ENCODE data around the gene CEP170B.

Gene CEP170B

GRCh38 chr14:104865081-104865630 lies at the start of gene CEP170B:
TSS of gene CEP170B (plus strand) at chr14:104865268. CDS start at chr14:104868451, 3,183 bp downstream.
- Mint-ChIP-seq H3K4me3 (peak within 1 kb of the TSS; percentile 74), H3K27ac (peak within 1 kb of the TSS; percentile 55), H3K9me3 (no peaks in the 10 kb centered on the region), H3K27me3 (peaks cover 53% of the 10 kb centered on the region), H3K4me1 (peaks cover 5% of the 10 kb centered on the region), H3K36me3 (no peaks in the 10 kb centered on the region)
- peak; percentile 65 for ATAC-seq

DNA sequence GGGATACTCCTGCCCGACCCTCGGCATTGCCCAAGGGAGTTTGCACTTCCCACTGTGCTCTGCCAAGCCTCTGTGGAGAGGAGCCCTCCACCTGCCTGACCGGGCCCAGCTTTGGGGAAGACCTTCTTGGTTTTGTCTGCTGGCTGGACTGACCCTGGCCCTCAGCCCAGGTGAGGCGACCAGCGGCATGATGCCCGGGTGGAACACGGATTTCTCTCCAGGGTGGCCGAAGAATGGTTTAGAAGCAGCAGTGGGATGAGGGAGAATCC lies 48.5 kb upstream of the CEP170B start:
- Mint-ChIP-seq H3K9me3 (no peaks in the 10 kb centered on the region), H3K27ac (peak overlapping the region; percentile 99), H3K4me3 (peak overlapping the region; percentile 99), H3K36me3 (no peaks in the 10 kb centered on the region), H3K4me1 (peaks cover 29% of the 10 kb centered on the region), H3K27me3 (no peaks in the 10 kb centered on the region)
- no peak for ATAC-seq

DNA sequence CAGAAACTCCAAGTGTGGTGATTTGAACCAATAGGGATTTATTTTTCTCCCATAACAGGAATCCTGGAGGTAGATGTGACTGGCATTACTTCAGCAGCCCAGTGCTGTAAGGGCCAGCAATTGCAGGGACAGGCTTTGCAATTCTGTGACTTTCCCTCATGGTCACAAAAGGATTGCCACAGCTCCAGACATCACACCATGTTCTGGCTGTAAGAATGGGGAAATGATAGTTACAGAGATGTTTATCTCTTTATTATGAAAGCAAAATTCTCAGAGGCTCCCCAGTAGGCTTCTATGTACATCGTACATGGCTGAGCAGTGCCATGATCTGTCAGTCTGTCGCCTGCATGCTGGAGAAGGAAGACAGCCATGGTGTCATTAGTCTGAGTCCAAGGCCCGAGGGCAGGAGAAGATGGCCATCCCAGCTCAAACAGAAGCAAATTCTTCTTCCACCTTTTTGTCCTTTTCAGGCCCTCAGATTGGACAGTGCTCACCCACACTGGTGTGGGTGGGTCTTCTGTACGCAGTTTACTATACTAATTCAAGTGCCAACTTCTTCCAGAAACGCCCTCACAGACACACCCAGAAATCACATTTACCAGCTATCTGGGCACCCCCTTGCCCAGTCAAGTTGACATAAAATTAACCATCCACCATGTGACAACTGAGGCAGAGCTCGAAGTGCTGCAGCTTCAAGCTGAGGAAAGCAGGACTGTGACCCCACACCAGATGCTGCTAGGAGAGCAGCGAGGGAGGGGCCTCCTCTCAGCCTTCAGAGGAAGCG lies 46.9 kb upstream of the CEP170B start:
- Mint-ChIP-seq H3K36me3 (no peaks in the 10 kb centered on the region), H3K9me3 (no peaks in the 10 kb centered on the region), H3K4me3 (no peak overlapping the region), H3K27me3 (no peaks in the 10 kb centered on the region), H3K27ac (no peak overlapping the region), H3K4me1 (peaks cover 29% of the 10 kb centered on the region)
- no peak for ATAC-seq

DNA sequence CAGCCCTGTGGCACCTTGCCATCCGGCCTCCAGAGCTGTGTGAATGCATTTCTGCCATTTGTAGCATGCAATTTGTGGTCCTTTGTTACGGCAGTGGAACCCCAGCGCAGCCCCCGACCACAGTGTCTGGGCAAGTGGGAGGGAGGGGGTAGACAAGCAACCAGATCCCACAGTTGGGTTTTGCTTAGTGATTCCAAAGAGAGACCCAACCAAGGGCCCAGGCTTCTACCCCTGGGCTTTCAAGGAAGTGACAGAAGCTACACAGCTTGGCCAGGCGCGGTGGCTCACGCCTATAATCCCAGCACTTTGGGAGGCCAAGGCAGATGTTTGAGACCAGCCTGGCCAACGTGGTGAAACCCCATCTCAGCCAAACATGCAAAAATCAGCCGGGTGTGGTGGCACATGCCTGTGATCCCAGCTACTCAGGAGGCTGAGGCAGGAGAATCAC lies 46.3 kb upstream of the CEP170B start:
- no peaks in the 10 kb centered on the region for H3K36me3 Mint-ChIP-seq
- ATAC-seq, result no peak

GRCh38 chr14:104819361-104819781 lies 45.7 kb upstream of the CEP170B start:
- Mint-ChIP-seq H3K9me3 (peaks cover 3% of the 10 kb centered on the region), H3K4me3 (no peak overlapping the region), H3K36me3 (peaks cover 2% of the 10 kb centered on the region), H3K4me1 (peaks cover 28% of the 10 kb centered on the region), H3K27me3 (peaks cover 4% of the 10 kb centered on the region), H3K27ac (no peak overlapping the region)
- no peak for ATAC-seq

More for the DNA sequence above, 46.3 kb upstream of the CEP170B start:
- Mint-ChIP-seq H3K4me3 (no peak overlapping the region), H3K27me3 (no peaks in the 10 kb centered on the region), H3K9me3 (no peaks in the 10 kb centered on the region), H3K27ac (no peak overlapping the region), H3K4me1 (peaks cover 28% of the 10 kb centered on the region)

GRCh38 chr14:104820669-104821228 lies 44.3 kb upstream of the CEP170B start:
- no peak overlapping the region for H3K4me3 Mint-ChIP-seq

DNA sequence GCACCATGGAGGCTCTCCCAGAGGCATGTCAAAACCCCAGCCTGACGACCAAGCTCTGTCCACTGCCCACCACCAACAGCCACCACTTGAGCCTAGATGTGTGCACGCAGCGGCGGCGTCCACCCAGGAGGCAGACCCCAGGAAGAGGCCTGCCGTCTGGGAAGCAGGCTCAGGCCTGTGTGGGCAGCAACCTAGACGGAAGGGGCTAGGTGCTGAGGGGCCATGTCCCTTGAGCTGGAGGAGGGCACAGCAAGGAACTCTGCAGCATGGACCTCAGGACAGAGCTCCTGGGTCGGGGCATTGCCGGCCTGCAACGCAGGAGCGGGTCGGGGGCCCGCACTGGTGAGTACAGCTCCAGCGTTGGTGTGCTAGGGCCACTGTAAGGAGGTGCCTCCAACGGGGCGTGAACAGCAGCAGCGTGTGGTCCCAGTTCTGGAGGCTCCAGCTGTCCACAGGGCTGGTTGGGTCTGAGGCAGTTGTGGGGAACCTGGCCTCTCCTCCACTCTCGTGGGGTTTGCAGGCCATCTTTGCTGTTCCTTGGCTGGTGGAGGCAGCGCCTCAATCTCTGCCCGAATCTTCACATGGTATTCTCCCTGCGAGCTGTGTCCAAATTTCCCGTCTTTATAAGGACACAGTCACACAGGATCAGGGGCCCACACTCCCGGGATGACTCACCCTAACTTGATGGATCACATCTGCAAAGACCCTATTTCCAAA lies 43.7 kb upstream of the CEP170B start:
- peaks cover 39% of the 10 kb centered on the region for H3K4me1 Mint-ChIP-seq
- no peak for ATAC-seq
- H3K27ac Mint-ChIP-seq, result no peak overlapping the region
- H3K4me3 Mint-ChIP-seq, result no peak overlapping the region
- H3K9me3 Mint-ChIP-seq, result peaks cover 9% of the 10 kb centered on the region
- peaks cover 21% of the 10 kb centered on the region for H3K27me3 Mint-ChIP-seq
- peaks cover 8% of the 10 kb centered on the region for H3K36me3 Mint-ChIP-seq

More at GRCh38 chr14:104820669-104821228, 44.3 kb upstream of the CEP170B start:
- Mint-ChIP-seq H3K36me3 (peaks cover 8% of the 10 kb centered on the region), H3K27me3 (peaks cover 17% of the 10 kb centered on the region), H3K27ac (no peak overlapping the region), H3K4me1 (peaks cover 37% of the 10 kb centered on the region), H3K9me3 (peaks cover 9% of the 10 kb centered on the region)
- ATAC-seq, result no peak

DNA sequence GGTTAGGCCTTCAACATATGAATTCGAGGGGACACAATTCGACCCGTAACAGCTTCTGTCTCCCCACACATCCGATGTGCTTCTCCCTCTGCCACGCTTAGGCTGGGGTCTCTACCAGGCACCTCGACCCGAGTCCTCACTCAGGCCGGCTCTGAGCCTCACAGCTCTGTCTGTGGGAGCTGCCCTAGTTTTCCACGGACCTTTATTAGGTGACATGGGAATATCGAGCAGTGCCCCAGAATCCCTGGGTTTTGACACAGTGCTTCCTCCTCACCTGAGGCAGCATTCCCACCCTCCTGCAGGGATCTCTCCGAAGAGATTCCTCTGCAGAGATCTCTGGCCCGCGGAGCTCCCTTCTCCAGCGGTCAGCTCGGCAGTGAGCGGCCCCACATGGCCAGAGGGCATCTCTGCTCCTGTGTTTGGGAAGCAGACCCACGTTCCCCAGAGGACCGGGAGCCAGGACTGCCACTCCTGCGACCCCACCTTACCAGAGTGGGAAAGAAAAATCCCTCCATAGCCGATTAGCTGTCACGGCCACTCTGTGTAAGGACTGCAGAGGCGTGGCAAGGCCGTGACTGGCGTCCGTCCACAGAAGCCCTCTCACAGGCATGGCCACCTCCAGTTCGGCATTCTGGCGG lies 43.0 kb upstream of the CEP170B start:
- Mint-ChIP-seq H3K27ac (no peak overlapping the region), H3K9me3 (peaks cover 9% of the 10 kb centered on the region), H3K4me3 (no peak overlapping the region), H3K36me3 (peaks cover 8% of the 10 kb centered on the region), H3K4me1 (peaks cover 36% of the 10 kb centered on the region), H3K27me3 (peaks cover 26% of the 10 kb centered on the region)
- no peak for ATAC-seq

DNA sequence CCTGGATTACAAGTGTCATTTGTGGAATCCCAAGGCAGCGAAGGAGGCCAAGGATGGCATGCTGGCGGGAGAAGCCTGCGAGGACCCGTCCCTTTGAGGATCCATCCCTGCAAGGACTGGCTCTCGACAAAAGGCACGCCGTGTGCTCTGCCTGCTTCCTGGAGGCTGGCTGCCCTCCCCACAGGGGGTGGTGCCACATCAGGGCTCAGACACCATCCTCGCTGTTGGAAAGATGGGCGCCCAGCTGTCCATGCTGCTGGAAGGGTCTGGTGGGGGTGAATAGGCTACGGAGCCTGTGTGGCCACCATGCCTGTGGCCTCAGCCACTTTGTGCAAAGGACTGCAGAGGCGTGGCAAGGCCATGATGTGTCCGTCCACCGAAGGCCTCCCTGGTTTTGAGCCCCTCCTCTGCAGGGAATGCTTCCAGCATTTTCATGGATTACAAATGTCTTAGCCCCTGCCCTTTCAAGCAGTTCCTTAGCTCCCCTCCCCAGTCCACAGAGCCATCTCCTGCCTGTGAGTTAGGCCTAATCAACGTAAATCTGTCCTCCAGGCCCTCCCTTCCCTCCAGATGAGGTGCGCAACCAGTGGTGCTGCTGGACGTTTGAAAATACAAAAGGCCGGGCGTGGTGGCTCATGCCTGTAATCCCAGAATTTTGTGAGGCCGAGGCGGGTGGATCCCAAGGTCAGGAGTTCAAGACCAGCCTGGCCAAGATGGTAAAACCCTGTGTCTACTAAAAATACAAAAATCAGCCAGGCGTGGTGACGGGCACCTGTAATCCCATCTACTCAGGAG lies 42.0 kb upstream of the CEP170B start:
- H3K4me1 Mint-ChIP-seq, result peaks cover 38% of the 10 kb centered on the region
- peaks cover 8% of the 10 kb centered on the region for H3K36me3 Mint-ChIP-seq
- H3K9me3 Mint-ChIP-seq, result peaks cover 9% of the 10 kb centered on the region
- no peak overlapping the region for H3K4me3 Mint-ChIP-seq
- ATAC-seq, result no peak
- no peak overlapping the region for H3K27ac Mint-ChIP-seq
- peaks cover 30% of the 10 kb centered on the region for H3K27me3 Mint-ChIP-seq

DNA sequence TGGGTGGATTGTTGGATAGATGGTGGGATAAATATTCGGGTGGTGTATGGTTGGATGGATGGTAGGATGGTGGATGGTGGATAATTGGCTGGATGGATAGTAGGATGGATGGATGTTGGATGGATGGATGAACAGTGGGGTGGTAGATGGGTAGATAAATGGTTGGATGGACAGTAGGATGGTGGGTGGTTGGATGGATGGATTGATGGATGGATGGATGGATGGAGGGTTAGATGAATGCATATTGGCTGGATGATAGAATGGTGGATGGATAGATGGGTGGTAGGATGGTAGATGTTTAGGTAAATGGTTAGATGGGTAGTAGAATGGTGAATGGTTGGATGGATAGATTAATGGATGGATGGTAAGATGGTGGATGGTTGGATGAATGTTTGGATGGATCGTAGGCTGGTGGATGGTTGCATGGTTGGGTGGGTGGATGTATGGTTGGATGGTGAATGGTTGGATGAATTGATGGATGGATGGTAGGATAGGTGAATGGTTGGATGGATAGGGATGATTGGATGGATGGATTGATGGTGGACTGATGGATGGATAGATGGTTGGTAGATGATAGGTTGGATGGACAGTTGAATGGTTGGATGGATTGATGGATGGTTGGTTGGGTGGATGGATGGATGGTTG lies 40.6 kb upstream of the CEP170B start:
- peaks cover 38% of the 10 kb centered on the region for H3K4me1 Mint-ChIP-seq
- H3K36me3 Mint-ChIP-seq, result peaks cover 8% of the 10 kb centered on the region
- H3K27me3 Mint-ChIP-seq, result peaks cover 30% of the 10 kb centered on the region
- peak overlapping the region; percentile 13 for H3K4me3 Mint-ChIP-seq
- H3K9me3 Mint-ChIP-seq, result peaks cover 9% of the 10 kb centered on the region
- no peak overlapping the region for H3K27ac Mint-ChIP-seq
- no peak for ATAC-seq

DNA sequence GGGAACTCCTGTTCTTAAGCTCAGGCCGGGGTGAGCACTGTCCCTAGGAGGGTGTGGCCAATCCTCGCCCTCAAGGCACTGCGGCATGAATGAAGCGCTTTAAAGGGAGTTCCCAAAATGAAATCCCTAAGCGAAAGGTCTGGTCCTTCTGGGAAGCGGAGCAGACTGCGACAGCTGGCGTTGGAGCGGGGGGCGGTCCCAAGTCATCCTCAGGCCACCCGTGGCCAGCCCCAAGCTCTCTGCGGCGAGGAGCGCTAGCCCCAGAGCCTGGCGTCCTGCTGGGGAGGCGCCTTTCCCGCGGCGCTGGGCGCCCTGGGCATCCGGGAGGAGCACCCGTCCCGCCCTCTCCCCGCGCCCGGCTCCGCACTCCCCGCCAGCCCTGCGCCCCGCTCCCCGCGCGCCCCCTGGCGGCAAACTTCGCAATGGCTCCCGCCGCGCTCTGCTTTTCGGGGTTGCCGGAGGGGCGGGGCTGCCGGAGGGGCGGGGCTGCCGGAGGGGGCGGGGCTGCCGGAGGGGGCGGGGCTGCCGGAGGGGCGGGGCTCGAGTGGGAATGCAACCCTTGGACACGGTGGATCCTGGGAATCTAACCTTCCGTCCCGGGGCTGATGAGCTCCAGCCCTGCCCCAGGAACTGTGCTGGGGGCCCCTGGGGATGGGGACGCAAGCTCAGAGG lies 38.7 kb upstream of the CEP170B start:
- peak; percentile 93 for ATAC-seq
- H3K27me3 Mint-ChIP-seq, result peaks cover 30% of the 10 kb centered on the region
- no peak overlapping the region for H3K27ac Mint-ChIP-seq
- H3K36me3 Mint-ChIP-seq, result peaks cover 8% of the 10 kb centered on the region
- H3K4me3 Mint-ChIP-seq, result peak overlapping the region; percentile 77
- H3K9me3 Mint-ChIP-seq, result peaks cover 9% of the 10 kb centered on the region
- H3K4me1 Mint-ChIP-seq, result peaks cover 38% of the 10 kb centered on the region

DNA sequence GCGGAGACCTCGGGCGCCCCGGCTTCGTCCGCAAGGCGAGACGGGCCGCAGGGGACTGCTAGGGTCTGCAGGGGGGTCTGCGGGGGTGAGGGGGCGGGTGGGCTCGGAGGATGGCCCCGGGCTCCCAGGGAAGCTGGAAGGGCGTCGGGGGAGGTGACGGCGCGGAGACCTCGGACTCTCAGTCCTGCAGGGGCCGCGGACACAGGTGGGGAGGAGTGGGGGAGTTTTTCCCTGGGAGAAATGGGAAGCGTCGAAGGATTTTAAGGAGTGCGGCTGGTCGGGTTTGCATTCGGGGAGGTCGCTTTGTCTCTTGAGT lies 38.2 kb upstream of the CEP170B start:
- H3K4me1 Mint-ChIP-seq, result peaks cover 38% of the 10 kb centered on the region
- peaks cover 9% of the 10 kb centered on the region for H3K9me3 Mint-ChIP-seq
- peaks cover 30% of the 10 kb centered on the region for H3K27me3 Mint-ChIP-seq
- H3K36me3 Mint-ChIP-seq, result peaks cover 8% of the 10 kb centered on the region
- H3K27ac Mint-ChIP-seq, result no peak overlapping the region
- ATAC-seq, result no peak
- peak overlapping the region; percentile 77 for H3K4me3 Mint-ChIP-seq

GRCh38 chr14:104827177-104828055 lies 37.7 kb upstream of the CEP170B start:
- Mint-ChIP-seq H3K27ac (no peak overlapping the region), H3K4me3 (peak overlapping the region; percentile 77), H3K36me3 (peaks cover 8% of the 10 kb centered on the region)

More at GRCh38 chr14:104827177-104828055, 37.7 kb upstream of the CEP170B start:
- H3K27me3 Mint-ChIP-seq, result peaks cover 30% of the 10 kb centered on the region
- H3K4me1 Mint-ChIP-seq, result peaks cover 38% of the 10 kb centered on the region
- peak; percentile 72 for ATAC-seq
- peaks cover 9% of the 10 kb centered on the region for H3K9me3 Mint-ChIP-seq
